DMS53 treated with DMSO at 0.1 percent for 48 hours (cell line): Measurements from ENCODE around the gene KLHL22.
"Not testable (repeated sequence)": the region's sequence is repeated elsewhere in the genome, so short reads cannot be mapped to it uniquely, and the experiment has no call there.

Source experiments
- DNase-seq: peaks from one replicate; lab custom pipeline; 2025; ENCODE audit not compliant: unreplicated experiment; lab: John Stamatoyannopoulos, UW

Gene KLHL22, protein sequence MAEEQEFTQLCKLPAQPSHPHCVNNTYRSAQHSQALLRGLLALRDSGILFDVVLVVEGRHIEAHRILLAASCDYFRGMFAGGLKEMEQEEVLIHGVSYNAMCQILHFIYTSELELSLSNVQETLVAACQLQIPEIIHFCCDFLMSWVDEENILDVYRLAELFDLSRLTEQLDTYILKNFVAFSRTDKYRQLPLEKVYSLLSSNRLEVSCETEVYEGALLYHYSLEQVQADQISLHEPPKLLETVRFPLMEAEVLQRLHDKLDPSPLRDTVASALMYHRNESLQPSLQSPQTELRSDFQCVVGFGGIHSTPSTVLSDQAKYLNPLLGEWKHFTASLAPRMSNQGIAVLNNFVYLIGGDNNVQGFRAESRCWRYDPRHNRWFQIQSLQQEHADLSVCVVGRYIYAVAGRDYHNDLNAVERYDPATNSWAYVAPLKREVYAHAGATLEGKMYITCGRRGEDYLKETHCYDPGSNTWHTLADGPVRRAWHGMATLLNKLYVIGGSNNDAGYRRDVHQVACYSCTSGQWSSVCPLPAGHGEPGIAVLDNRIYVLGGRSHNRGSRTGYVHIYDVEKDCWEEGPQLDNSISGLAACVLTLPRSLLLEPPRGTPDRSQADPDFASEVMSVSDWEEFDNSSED

DNA sequence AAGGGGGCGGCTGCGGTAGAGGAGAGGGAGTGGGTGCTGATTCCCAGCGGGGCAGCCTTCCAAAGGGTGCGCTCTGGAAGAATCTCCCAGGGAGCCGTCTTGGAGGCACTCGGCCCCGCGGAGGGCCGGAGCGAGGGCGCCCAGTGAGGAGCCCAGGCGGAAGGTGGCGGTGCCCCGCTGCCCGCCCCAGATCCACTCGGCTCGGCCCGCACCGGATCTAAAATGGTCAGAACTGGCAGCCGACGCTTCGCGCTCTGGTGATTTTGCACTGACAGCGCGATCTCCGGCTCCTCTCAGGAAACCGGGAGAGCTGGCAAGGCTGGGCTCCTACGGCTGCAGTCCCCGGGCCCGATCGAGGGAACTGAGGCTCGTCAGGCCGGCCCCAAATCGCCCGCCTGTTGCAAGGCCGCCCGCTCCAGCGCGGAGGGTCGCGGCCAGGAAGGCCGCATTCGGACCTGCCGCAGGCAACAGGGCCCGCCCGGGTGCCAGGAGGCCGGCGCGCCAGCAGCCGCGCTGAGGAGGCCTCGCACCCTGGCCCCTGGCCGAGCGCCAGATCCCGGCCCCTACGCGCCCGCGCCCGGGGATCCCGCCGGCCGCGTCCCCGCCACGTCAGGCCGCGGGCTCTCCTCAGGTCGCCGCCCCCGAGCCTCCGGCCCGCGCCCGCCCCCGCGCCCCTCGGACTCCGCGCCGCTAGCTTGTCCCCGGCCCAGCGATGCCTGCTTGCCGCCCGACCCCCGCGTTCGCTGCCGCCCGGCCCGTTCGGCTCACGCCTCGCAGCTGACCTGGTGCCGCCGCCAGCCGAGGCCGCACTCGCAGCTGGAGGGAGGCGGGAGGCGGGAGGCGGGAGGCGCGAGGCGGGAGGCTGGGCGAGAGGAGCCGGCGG lies at the start of gene KLHL22:
KLHL22 (minus strand) TSS at position 818 of the 883 bp plus-strand sequence. CDS start 6,584 bp downstream, outside the sequence.
- DNase-seq = no peak

DNA sequence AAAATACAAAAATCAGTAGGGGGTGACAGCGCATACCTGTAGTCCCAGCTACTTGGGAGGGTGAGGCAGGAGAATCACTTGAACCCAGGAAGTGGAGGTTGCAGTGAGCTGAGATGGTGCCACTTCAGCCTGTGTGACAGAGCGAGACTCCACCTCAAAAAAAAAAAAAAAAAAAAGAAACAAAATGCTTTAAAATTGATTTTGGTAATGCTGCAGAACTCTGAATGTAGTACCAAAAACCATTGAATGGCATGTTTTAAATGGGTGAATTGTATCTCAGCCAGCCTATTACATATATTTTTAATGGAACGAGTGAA lies 49.7 kb upstream of the KLHL22 start:
- DNase-seq = not testable (repeated sequence)

- no peak for DNase-seq
Measured at GRCh38 chr22:20542736-20543135, 47.1 kb upstream of the KLHL22 start.

- DNase-seq = no peak
Measured at GRCh38 chr22:20542055-20542454, 46.5 kb upstream of the KLHL22 start.

GRCh38 chr22:20538875-20539274 lies 43.3 kb upstream of the KLHL22 start:
- not testable (repeated sequence) for DNase-seq

DNA sequence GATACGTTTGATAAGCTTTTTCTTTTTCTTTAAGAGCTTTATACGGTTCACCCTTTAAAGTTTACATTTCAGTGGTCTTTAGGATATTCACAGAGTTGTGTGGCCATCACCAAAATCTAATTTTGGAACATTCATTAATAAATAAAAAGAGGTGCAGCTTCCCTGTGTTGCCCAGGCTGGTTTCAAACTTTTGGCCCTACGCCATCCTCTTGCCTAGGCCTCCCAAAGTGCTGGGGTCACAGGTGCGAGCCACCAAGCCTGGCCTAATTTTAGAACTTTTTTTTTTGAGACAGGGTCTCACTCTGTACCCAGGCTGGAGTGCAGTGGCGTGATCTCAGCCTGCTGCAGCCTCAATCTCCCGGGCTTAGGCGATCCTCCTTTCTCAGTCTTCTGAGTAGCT lies 42.4 kb upstream of the KLHL22 start:
- no peak for DNase-seq

DNA sequence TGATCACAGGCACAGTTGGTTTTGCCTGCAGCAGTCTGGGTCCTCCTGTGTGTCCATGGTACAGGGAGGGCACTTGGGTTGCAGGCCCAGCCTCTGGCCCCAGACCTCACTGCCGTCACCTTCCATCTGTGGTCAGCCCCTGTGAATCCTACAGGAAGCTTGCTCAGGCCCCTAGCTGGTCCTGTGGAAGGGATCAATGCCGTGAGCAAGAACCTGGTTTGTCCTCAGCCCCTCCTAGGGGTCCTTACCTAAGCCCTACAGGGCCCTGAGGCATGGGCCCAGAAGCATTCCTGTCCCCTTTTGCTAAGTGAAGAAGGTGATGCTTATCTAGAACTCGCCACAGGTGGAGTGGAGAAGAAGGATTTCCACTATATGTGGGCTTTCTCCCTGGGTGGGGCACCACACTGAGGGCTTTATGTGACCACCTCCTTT lies 41.7 kb upstream of the KLHL22 start:
- no peak for DNase-seq

- no peak for DNase-seq
Measured at GRCh38 chr22:20536590-20537324, 41.2 kb upstream of the KLHL22 start.

DNA sequence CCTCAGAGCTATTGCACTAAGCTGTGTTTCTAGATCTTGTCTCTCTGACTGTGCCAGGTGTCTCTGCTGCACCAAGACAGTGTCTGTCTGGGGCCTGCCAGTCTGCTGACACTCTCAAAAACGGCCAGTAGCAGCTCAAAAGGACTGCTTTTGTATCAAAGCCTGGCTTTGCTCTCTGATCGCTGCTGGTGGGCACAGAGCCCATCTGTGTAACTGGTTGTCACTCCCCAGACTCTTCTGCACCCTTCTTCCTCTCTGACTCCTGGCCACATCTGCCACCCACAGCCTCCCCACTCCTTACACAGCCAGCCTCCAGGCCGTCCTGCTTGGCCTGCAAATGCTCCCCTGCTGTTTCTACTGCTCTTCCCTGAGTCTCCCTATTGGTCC lies 38.3 kb upstream of the KLHL22 start:
- DNase-seq = no peak

DNA sequence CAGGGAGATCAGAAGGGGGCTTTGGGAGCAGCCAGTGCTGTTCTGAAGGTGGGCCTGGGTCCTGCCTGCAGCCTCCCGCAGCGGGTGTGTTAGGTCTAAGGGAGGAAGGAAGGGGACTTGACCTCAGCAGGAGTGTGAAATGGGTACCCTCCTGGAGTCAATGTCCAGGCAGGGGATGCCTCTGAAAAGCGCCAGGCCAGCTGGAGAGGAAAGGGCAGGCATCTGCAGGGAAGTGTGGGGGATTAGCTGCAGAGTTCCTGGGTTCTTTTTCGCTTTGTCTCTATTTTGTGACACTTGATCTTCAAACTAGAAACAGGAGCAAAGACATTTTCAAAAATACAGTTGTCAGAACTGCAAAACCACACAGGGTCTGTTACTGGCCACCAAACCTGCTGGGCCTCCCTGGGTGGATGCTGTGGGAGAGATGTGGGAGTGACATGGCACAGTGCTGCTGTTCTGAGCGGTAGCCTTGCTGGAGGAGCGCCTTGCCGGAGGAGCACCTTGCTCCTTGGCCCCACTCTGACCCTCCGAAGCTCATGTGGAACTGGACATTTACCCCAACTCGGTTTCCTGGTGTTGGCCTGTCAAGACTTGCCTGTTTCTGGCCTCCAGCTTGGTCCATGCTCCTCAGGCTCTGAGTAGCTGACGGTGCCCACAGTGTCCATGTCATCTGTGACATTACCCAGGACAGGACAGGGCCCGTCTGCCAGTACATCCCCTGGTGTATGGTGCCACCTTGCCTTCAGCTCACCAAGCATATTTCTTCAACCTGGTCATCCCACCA lies 37.7 kb upstream of the KLHL22 start:
- DNase-seq = no peak

DNA sequence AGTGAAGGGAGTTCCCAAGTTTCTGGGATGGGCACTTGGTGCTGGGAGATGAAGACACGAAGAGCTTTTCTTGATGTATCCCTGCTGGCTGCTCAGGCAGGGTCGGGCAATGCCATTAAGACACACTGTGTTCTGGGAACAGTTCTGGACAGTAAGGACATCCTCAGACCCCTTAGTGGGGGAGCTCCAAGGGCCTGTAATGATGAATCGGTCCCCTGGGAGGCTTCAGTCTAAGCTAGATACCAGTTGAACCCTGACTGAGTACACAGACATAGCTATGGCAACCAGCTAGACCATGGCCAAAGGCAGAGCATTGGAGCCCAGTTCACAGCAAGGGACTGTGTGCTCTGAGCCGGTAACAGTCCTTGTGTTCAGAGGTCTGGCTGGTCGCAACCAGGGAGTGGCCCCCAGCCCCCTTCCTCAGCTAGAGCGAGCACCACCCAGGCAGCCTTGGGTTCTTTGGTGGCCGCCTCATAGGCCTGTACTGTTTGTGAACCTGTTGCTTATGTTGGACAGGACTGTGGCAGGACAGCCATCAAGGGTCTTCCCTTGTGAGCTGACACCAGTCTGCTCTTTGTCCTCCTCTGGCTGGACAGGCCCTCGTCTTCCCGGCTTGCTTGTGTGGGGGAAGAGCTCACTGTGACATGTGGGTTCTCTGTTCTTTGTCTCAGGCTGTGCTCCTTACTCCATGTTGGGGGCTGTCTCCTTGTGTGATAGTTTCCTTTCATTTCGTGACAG lies 36.8 kb upstream of the KLHL22 start:
- no peak for DNase-seq

DNA sequence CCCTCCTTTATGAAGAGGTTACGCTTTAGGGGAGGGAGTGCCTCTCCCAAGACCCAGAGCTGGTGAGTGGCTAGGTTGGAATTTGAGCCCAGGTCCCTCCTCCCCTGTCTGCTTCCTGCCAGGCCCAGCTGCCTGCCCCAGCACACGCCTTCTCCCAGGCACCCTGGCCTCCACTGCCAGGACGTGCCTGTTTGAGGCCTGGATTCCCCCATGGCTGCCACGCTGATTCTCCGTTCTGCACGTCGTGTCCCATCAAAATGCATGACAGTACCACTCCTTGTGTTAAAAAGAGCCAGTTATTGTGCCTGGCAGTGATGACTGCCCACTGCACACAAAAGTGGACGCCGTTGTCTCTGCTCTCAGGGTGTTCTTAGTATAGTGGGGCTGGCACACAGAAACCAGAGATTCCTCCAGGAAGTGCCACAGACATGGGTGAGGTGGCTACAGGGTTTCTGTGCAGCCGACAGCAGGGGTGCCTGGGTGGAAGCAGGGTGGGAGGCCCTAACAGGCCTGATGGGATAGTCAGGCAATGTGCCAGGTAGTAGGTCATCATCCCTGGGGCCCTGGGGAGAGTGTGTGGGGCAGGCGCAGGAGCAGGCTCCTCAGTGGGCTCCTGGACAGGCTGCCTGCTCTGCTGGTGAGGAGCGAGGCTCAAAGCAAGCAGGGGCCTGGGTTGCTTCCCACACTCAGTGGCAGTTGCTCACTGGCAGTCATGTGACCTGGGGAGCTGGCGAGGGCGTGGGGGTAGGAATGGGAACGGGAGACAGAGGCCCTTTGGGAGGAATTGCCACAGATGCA lies 36.0 kb upstream of the KLHL22 start:
- no peak for DNase-seq

DNA sequence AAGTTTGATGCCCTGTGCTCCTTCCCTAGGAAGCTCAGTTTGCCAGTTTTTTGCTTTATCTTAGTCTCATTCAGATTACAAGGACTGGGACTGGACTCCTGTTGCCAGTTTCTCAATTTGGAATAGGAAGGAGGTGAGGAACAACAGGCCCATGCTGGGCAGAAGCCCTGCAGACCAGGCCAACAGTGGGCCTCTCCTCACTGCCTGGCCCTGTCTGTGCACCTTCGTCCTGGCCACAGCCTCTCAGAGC lies 35.5 kb upstream of the KLHL22 start:
- no peak for DNase-seq

GRCh38 chr22:20530368-20531153 lies 35.0 kb upstream of the KLHL22 start:
- no peak for DNase-seq

GRCh38 chr22:20528405-20528978 lies 32.9 kb upstream of the KLHL22 start:
- no peak for DNase-seq

DNA sequence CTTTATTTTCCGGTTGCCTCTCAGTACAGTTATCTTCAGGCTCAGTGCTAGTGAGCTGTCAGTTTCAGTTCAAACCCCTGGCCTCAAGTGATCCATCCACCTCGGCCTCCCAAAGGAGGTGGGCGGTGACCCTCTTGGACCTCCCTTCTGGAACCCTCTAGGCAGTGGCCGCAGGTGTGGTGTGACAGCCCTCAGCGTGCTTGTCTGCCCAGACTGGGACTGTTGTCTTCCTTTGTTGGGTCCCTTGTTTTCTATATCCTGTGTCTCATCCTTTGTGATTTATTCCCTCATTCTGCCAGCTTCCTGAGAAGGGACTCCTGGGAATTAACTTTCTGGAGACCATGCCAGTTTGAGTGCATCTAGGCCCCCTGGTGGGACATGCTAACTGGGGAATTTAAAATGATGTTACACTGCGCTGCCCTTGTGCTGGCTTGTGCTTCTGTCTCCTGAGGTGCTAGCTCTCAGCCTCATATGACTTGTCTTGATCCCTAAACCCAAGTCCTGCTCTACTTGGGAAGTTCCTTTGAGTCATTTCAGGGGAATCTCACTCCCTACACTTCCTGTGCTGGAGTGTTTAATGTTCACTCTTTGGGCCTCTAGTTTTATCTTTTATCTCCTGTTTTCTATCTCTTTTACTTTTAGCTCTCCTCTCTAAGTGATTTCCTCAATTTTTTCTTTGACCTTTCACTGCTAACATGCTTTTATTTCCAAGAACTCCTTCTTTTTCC lies 31.2 kb upstream of the KLHL22 start:
- no peak for DNase-seq

- no peak for DNase-seq
Measured at GRCh38 chr22:20526305-20526627, 30.7 kb upstream of the KLHL22 start.
